RWPE1 (cell line): ENCODE results near the gene SLC6A3.

Source experiments
- CTCF ChIA-PET: fragments of 350-600 bp; sonication (Branson Sonifier 250); formaldehyde crosslinking; extraction: SDS; loops from one replicate; lab custom pipeline; 2021; lab: Yijun Ruan, JAX
- POLR2A ChIA-PET: fragments of 400-600 bp; formaldehyde crosslinking; extraction: SDS; loops from one replicate; lab custom pipeline; 2020; ENCODE audit warnings: antibody characterized with exemption; ENCODE audit not compliant: low non-redundant PET; lab: Yijun Ruan, JAX
- DNase-seq: peaks from one replicate; pipeline ENCODE4 v3.0.0; 2012; ENCODE audit warnings: low spot score
- H3K27ac ChIP-seq: fragments of 450-650 bp; 2 replicates; pipeline ENCODE4 v1.5.1; 2017
- TF ChIP-seq, protein P1 (sequence below): fragments of 450-650 bp; conservative IDR thresholded peaks from 2 replicates; pipeline ENCODE4 v1.5.1; 2017; ENCODE audit warnings: low read depth, mild to moderate bottlenecking

Gene SLC6A3

DNA sequence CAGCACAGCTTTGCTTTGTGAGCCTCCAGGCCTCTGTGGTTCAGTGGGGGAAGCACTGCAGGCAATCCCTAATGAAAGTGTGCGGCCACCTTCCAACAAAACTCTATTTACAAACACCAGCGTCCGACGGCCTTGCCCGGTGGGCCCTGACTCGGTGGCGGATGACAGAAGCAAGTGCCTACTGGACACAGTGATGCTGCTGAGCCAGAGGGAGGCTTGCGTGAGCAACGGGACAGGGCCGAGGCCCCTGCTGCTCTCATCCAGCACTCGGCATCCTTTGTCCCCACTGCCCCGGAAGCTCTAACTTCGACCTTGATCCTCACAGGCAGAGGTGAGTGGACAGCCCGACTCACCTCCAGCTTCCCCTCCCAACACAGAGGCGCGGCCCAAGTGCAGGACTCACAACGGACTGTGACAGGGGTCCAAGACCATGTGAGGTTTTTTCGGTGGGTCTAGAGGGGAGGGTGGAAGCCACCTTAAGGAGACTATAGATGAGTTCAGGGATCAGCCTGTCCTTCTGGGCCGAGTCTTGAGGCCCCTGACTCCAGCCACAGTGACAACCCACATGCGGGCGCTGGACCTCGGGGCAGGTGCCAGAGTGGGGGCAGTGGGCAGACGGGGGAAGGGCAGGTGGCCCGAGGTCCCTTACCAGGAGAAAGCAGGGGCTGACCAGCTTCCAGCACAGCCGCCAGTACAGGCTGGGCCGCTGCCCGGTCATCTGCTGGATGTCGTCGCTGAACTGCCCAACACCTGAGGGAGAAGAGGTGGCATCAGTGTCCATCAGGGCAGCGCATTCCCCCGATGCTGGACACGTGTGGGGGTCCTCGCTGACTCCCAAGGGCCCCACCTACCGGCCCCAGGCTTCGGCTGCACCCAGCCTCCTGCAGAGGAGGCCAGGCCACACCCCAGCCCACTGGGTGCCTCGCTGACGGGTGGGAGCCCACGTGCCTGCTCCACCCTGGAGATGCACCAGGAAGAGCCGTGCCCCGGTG lies 39.4 kb downstream of the SLC6A3 start:
- DNase-seq: no peak
- TF ChIP-seq, protein P1, sequence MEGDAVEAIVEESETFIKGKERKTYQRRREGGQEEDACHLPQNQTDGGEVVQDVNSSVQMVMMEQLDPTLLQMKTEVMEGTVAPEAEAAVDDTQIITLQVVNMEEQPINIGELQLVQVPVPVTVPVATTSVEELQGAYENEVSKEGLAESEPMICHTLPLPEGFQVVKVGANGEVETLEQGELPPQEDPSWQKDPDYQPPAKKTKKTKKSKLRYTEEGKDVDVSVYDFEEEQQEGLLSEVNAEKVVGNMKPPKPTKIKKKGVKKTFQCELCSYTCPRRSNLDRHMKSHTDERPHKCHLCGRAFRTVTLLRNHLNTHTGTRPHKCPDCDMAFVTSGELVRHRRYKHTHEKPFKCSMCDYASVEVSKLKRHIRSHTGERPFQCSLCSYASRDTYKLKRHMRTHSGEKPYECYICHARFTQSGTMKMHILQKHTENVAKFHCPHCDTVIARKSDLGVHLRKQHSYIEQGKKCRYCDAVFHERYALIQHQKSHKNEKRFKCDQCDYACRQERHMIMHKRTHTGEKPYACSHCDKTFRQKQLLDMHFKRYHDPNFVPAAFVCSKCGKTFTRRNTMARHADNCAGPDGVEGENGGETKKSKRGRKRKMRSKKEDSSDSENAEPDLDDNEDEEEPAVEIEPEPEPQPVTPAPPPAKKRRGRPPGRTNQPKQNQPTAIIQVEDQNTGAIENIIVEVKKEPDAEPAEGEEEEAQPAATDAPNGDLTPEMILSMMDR: no peak
- CTCF ChIA-PET: no interaction called here
- POLR2A ChIA-PET: no interaction called here
- no peak overlapping the region for H3K27ac ChIP-seq

DNA sequence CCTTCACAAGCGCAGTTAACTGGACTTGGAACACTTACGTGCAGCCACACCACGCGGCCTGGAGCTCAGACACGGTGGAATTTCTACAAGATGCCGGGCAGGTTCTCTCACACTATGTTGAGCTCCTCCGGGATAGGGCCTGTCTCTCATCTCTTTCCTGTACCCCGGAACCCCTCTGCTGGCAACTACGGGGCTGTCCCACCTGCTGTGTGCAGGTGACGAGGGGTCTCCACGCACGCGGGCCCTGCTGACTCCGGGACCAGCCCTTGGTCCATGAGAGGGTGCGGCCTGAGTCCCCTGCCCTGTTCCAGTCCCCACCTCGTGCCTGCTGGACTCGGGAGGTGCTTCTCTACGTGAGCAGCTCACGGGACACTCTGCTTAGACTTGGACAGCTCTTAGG lies 40.1 kb downstream of the SLC6A3 start:
- ChIA-PET CTCF (interaction anchor here (0.6 kb wide), 1 partner anchor 18 kb away, joined by 4 read pairs; no protein-coding TSS in a partner anchor), POLR2A (no interaction called here)
- no peak for DNase-seq
- TF ChIP-seq, protein P1: no peak
- H3K27ac ChIP-seq: no peak overlapping the region

GRCh38 chr5:1404062-1404461 lies 41.2 kb downstream of the SLC6A3 start:
- DNase-seq: no peak
- H3K27ac ChIP-seq: no peak overlapping the region
- ChIA-PET POLR2A (no interaction called here), CTCF (no interaction called here)
- TF ChIP-seq, protein P1: no peak

GRCh38 chr5:1402611-1403255 lies 42.5 kb downstream of the SLC6A3 start:
- DNase-seq: no peak
- no peak overlapping the region for H3K27ac ChIP-seq
- ChIA-PET CTCF (no interaction called here), POLR2A (no interaction called here)
- TF ChIP-seq, protein P1: no peak

GRCh38 chr5:1401536-1402138 lies 43.6 kb downstream of the SLC6A3 start:
- DNase-seq: no peak
- CTCF ChIA-PET: interaction anchor here (0.7 kb wide), 1 partner anchor 39 kb away, joined by 4 read pairs; no protein-coding TSS in a partner anchor
- POLR2A ChIA-PET: interaction anchor here (0.7 kb wide), 1 partner anchor 16 kb away, joined by 3 read pairs; no protein-coding TSS in a partner anchor
- H3K27ac ChIP-seq: no peak overlapping the region
- TF ChIP-seq, protein P1: no peak

GRCh38 chr5:1400936-1401335 lies 44.3 kb downstream of the SLC6A3 start:
- ChIA-PET CTCF (interaction anchor here (0.7 kb wide), 1 partner anchor 38 kb away, joined by 4 read pairs; no protein-coding TSS in a partner anchor), POLR2A (interaction anchor here (0.7 kb wide), 1 partner anchor 15 kb away, joined by 3 read pairs; no protein-coding TSS in a partner anchor)
- TF ChIP-seq, protein P1: no peak

More at GRCh38 chr5:1400936-1401335, 44.3 kb downstream of the SLC6A3 start:
- H3K27ac ChIP-seq: no peak overlapping the region
- no peak for DNase-seq
